ENCODE measurements around the gene BMAL1.
"Not testable (repeated sequence)": the region's sequence is repeated elsewhere in the genome, so short reads cannot be mapped to it uniquely, and the experiment has no call there.

The BMAL1 gene

DNA sequence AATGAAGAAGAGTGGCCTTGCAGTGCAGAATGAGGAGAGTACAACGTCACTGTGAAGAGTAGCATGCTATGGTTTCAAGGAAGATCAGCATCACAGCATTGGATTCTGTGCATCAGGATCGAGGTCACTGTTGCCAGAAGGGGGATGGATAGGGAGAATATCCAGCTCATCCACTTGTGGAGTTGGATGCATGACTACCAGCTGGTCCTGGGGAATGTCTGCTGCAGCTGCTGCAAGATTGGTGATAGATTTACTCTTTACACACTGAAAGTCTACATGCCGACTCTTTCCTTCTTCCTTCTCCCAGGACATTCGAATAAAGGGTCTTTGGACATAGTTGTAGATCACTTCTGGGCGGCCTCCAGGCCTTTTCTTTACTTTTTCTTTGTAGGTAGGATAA is 111.2 kb downstream of the BMAL1 start:
- DNase-seq, result no peak

DNA sequence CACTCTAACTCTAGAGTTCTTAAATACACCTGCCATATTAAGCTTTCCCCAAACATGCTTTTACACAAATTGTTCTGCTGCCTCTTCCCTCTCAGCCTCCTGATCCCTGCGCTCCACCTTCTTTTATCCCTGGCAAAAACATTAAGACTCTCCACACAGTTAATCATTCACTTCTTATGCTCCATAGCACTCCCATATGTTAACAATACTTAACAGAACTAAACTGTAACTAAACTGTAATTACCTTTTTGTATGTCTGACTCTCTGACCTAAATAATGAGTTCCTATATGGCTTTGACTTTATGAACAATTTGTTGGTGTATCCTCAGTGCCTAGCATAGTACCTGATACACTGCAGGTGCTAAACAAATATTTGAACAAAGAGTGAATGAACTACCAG is 113.6 kb downstream of the BMAL1 start:
- no peak for DNase-seq

DNA sequence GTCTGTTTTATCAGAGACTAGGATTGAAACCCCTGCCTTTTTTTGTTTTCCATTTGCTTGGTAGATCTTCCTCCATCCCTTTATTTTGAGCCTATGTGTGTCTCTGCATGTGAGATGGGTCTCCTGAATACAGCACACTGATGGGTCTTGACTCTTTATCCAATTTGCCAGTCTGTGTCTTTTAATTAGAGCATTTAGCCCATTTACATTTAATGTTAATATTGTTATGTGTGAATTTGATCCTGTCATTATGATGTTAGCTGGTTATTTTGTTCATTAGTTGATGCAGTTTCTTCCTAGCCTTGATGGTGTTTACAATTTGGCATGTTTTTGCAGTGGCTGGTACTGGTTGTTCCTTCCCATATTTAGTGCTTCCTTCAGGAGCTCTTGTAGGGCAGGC is 120.7 kb downstream of the BMAL1 start:
- DNase-seq, result not testable (repeated sequence)

DNA sequence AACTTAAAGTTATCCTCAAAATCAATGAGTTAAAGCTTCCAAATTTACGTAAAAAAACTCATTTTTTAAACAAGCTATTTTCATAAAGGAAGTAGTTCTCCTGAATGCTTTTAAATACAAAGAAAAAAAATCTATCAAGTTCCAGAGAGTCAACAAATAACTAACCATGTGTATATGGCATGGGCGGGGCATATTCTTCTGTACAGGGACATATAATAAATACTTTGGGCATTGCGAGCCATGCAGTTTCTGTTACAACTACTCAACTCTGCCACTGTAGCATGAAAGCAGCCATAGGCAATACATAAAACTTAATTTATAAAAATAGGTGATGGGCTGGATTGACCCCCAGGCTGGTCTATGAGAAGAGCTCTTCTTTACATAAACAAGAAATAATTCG is 127.6 kb downstream of the BMAL1 start:
- DNase-seq, result no peak

DNA sequence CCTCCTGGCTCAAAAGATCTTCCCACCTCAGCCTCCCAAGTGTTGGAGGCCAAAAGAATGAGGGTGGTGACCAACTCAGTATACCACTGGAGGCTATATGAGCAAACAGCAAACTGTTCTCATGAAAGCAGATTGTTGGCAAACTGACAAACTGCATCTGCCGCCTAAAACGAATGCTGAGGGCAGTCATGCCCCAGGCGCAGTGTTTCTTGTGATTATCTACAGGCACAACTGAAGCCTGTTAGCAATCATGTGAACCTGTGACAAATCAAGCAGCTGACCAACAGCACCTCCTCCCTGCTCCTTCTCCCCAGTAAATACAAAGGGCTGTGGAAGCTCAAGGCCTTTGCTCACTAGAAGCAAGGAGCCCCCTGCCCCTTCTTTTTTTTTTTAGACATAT is 137.6 kb downstream of the BMAL1 start:
- DNase-seq, result no peak

DNA sequence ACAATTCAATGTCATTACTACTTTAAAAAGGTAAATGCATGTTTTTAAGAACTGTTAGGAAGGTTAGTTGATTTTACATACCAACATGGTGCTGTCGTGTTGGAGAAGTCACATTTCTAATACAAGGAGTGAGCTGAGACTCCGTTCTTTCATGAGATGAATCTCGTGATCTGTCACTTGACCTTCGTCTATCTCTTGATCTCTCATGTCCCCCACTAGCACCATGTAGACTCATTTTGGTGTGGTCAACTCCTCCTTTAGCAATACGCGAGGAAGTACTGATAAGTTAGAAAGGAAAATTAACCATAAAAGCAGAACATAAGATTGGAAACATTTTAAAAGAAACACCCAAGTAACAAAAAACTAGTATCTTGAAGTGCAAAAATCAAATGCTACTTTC is 144.0 kb downstream of the BMAL1 start:
- no peak for DNase-seq

DNA sequence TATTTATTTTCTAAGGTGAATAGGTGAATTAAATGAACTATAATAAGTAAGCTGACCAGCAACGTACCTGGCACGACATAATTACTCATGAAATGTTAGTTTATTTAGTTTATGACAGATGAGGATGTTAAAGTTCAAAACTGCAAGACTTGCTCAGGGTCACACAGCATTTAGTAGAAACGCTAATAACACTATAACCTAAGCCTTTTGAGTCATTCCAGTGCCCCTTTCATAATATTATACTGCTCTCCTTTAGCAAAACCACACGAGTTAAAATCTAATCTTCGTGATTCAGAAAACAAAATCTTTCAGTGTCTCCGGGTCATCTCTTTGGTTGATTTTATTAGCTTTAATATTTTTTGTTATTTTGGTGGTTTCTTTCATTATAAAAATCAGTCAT is 145.8 kb downstream of the BMAL1 start:
- no peak for DNase-seq

DNA sequence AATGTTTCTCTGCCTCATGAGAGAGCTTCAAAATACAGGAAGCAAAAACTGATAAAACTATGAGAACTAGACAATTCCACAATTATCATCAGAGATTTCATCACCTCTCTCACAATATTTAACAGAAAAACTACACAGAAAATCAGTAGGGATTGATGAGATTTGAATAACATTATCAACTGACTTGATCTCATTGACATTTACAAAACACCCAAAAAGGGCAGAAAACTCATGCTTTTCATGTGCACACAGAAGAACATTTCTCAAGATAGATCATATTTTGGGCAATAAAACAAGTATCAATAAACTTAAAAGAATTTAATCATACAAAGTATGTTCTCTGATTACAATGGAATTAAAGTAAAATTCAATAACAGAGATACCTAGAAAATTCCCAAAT is 149.8 kb downstream of the BMAL1 start:
- DNase-seq, result no peak

DNA sequence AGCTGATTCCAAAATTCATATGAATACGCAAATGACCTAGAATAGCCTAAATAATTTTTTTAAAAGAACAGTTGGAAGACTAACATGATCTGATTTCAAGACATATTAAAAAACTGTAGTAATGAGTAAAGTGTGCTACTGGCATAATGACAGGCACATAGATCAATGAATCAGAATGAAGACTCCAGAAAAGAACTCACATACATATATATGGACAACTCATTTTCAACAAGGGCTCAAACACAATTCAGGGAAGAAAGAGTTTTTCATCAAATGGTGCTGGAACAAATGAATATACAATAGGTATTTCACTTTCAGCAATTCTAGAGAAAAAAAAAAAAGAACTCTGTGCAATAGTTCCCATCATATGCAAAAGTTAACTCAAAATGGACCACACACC is 151.7 kb downstream of the BMAL1 start:
- DNase-seq, result no peak

DNA sequence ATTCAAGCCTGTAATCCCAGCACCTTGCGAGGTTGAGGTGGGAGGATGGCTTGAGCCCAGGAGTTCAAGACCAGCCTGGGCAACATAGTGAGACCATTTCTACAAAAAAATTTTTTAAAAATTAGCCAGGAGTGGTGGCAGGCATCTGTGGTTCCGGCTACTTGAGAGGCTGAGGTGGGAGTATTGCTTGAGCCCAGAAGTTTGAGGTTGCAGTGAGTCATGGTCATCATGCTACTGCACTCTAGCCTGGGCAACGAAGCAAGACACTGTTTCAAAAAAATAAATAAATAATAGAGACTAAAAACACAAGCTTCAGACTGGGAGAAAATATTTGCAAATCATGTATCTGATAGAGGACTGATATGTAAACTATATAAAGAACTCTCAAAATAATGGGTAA is 152.2 kb downstream of the BMAL1 start:
- no peak for DNase-seq

DNA sequence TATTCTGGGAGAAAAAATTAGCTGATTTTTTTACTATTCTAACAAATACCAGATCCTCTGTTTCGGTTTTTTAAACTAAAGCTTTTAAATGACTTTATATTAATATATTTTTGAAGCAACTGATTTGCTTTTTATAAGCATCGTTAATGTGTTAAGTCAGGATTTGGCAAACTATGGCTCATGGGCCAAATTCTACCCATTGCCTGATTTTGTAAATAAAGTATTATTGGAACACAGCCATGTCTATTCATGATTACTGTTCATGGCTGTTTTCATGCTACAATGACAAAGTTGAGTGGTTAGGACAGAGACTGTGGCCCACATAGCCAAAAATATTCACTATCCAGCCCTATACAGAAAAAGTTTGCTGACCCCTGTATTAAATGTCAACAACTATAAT is 155.8 kb downstream of the BMAL1 start:
- DNase-seq, result no peak

DNA sequence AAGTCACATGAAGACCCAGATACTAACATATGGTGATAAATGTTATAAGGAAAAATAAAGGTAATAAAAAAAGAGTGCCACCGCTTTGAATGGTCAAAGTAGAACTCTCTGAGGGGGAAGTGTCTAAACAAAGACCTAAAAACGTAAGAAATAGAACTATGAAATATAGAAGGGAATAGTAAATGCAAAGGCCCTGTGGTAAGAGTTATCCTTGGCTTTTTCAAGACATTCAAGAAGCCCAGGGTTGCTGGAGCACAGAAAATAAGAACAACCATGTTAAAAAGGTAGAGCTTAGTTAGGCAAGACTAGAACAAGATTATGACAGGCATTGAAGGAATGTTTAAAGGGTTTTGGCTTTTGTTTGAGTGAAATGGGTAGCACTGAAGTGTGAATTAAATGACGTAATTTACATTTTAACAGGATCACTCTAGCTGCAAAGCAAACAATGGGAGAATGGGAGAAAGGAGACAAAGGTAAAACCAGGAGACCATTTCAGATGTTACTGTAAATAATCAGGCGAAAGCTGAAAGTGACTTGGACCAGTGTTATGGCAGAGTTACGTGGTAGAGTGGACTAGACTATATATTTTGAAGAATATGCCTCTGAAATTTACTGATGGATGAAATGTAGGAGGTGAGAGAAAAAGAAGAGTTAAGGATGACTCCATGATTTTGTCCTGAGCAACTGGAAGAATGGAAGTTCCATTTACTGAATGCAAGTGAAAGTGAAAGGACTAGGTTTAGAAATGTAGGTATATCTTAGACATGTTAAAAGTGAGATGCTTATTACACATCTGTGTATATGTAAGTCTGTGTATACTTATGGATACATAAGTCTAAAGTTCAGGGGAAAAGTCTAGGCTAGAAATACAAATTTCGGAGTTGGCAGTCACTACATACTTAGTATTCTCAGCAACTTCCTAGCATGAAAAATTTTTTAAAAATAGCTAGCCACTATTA is 156.9 kb downstream of the BMAL1 start:
- DNase-seq, result no peak

DNA sequence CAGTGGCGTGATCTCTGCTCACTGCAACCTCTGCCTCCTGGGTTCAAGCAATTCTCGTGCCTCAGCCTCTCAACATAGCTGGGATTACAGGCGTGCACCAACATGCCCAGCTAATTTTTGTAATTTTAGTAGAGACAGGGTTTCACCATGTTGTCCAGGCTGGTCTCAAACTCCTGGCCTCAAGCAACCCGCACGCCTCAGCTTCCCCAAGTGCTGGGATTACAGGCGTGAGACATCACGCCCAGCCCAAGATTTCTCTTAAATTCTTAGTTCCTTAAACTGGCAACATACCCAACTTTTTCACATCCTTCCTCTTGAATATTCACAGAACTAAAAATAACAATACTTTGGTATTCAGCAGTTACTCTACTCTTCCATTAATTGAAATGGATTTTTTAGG is 159.2 kb downstream of the BMAL1 start:
- not testable (repeated sequence) for DNase-seq
